C4-2B (cell line): ENCODE results near the gene TFEB.
A peak's percentile ranks its signal among the peaks of the same experiment; 100 is the strongest.

ENCODE experiments used
- CTCF ChIP-seq: fragments of 450-650 bp; conservative IDR thresholded peaks from 2 replicates; pipeline ENCODE4 v1.5.1; 2017; ENCODE audit warnings: mild to moderate bottlenecking
- ZFX ChIP-seq: fragments of 450-650 bp; IDR thresholded peaks from 2 replicates; pipeline ENCODE4 v1.6.1; 2017

GRCh38 chr6:41734666-41735426 is 562 bp downstream of the TFEB start:
- TF ChIP-seq CTCF = no peak
- peak; percentile 77; the same call in 1 of the 2 replicates for TF ChIP-seq ZFX
